Testis (tissue), 2 donors: Measurements from ENCODE around the gene FAM200C.

ENCODE experiments used
- CTCF ChIP-seq, 3 experiments: fragments of 450-650 bp in 2 of 3; fragments of 200-600 bp in 1 of 3; sonication (generic) in 1 of 3; IDR thresholded peaks; one replicate each; pipeline ENCODE4 v1.5.1; 2016 to 2019; ENCODE audit warnings: antibody characterized with exemption in 3 of 3, mild to moderate bottlenecking in 2 of 3, moderate library complexity in 1 of 3
- POLR2A ChIP-seq: fragments of 450-650 bp; IDR thresholded peaks from one replicate; pipeline ENCODE4 v1.6.1; 2017; ENCODE audit warnings: antibody characterized with exemption, mild to moderate bottlenecking, moderate library complexity

- no peak for TF ChIP-seq CTCF (IDR thresholded peaks at IDR 0.05)
- TF ChIP-seq POLR2A: no peak
Measured at GRCh38 chr5:160349249-160349934, 50.5 kb downstream of the FAM200C start.
